Activated CD4-positive, alpha-beta T cell treated with anti-CD3 and anti-CD28 coated beads for 1 hour (primary cell): ENCODE results near the gene SCGB1C2.

Experiments used
- DNase-seq: peaks from one replicate; pipeline ENCODE4 v3.0.0-alpha.2; 2020

The SCGB1C2 gene

GRCh38 chr17:173166-173911, 36.0 kb downstream of the SCGB1C2 start:
- no peak for DNase-seq

- no peak for DNase-seq
Measured at GRCh38 chr17:177155-177554, 39.8 kb downstream of the SCGB1C2 start.

GRCh38 chr17:177762-178161, 40.4 kb downstream of the SCGB1C2 start:
- DNase-seq: no peak

- DNase-seq: no peak
Measured at GRCh38 chr17:178292-179065, 41.1 kb downstream of the SCGB1C2 start.

- DNase-seq: no peak
Measured at GRCh38 chr17:179066-179432, 41.7 kb downstream of the SCGB1C2 start.

GRCh38 chr17:179781-180380, 42.5 kb downstream of the SCGB1C2 start:
- DNase-seq: no peak

- no peak for DNase-seq
Measured at GRCh38 chr17:180381-181244, 43.2 kb downstream of the SCGB1C2 start.

GRCh38 chr17:181245-182049, 44.1 kb downstream of the SCGB1C2 start, which contains the start of gene DOC2B:
TSS of gene DOC2B (minus strand) at chr17:181650. CDS start at chr17:181479, 171 bp downstream.
- DNase-seq: no peak

- DNase-seq: no peak
Measured at GRCh38 chr17:182050-182751, 44.8 kb downstream of the SCGB1C2 start.

GRCh38 chr17:183021-183420, 45.7 kb downstream of the SCGB1C2 start:
- no peak for DNase-seq

GRCh38 chr17:185445-186138, 48.2 kb downstream of the SCGB1C2 start:
- DNase-seq: no peak

GRCh38 chr17:187130-187529, 49.8 kb downstream of the SCGB1C2 start:
- no peak for DNase-seq
